Lower lobe of right lung (tissue), 2 donors: ENCODE results near the gene PPP1R14B. TPM values are rescaled to one million over a fixed set of nuclear protein-coding genes. Genes with fewer than 3 reads are reported as not detected.

Experiments used
- ATAC-seq, 2 donors: fragments of 200-7000 bp; cut with Tn5 transposase; one replicate each; pipeline ENCODE4 v1.9.1; 2020 to 2022; ENCODE audit warnings: mild to moderate bottlenecking in 2 of 2, moderate library complexity in 2 of 2
- DNase-seq: peaks from one replicate; pipeline ENCODE4 v3.0.0-alpha.2; 2020
- H3K27ac ChIP-seq: fragments of 200-600 bp; one replicate; pipeline ENCODE4 v1.8.0; 2022
- H3K27me3 ChIP-seq: fragments of 200-600 bp; one replicate; pipeline ENCODE4 v1.8.0; 2022; ENCODE audit warnings: low read depth
- H3K36me3 ChIP-seq: fragments of 200-600 bp; one replicate; pipeline ENCODE4 v1.8.0; 2022; ENCODE audit warnings: mild to moderate bottlenecking
- H3K4me1 ChIP-seq: fragments of 200-600 bp; one replicate; pipeline ENCODE4 v1.8.0; 2022
- H3K4me3 ChIP-seq: fragments of 200-600 bp; one replicate; pipeline ENCODE4 v1.8.0; 2022; ENCODE audit warnings: mild to moderate bottlenecking
- H3K9me3 ChIP-seq: fragments of 200-600 bp; one replicate; pipeline ENCODE4 v1.8.0; 2022
- intact Hi-C: fragments of 100-400 bp; cut with DNase I; formaldehyde crosslinking; loops from one replicate; pipeline ENCODE4 v1.11.0; 2022
- total RNA-seq: library from RNA; stranded (reverse); fragmentation: NEBNext Ultra II Directional; extraction: Animal tissue kit (Norgen Biotek cat#: 25700); gene quantifications from one replicate; pipeline ENCODE4 v1.2.1, GENCODE V29; 2021
- TF ChIP-seq, protein P1 (sequence below): fragments of 200-600 bp; IDR thresholded peaks from one replicate; pipeline ENCODE4 v1.8.0; 2022; ENCODE audit warnings: antibody characterized with exemption, mild to moderate bottlenecking
- donor health status: DM: no; HTN: yes; CAD: no; lungs with severe emphysema.

The PPP1R14B gene
- total RNA-seq, 1 donor from 2014 or later, result 55.4 TPM

DNA sequence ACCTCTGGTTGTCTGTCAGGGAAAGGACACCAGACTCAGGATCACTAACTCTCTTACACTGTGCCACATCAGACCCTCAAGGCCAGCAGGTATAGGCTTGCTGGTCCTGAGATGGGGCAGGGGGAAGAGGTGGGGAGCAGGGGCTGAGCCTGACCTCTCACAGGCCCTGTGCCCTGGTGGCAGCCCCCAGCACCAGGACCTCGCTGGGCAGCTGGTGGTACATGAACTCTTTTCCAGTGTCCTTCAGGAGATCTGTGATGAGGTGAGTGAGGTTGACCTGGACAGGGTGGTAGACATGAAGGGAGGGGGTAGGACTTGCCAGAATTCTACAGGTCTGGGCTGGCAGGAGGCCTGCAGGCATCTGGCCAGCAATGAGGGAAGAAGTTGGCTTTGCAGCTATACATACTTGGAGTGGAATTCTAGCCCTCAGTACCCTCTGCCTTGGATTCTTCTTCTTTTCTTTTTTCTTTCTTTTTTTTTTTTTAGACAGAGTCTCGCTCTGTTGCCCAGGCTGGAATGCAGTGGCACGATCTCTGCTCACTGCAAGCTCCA, 19.3 kb downstream of the PPP1R14B start:
- ATAC-seq (no peak), DNase-seq (no peak)
- intact Hi-C loops, result no loop called here
- no peaks in the 10 kb centered on the region for H3K9me3 ChIP-seq
- peaks cover 13% of the 10 kb centered on the region for H3K36me3 ChIP-seq
- H3K4me1 ChIP-seq, result peaks cover 53% of the 10 kb centered on the region
- peak overlapping the region; percentile 96 for H3K27ac ChIP-seq
- TF ChIP-seq, protein P1, sequence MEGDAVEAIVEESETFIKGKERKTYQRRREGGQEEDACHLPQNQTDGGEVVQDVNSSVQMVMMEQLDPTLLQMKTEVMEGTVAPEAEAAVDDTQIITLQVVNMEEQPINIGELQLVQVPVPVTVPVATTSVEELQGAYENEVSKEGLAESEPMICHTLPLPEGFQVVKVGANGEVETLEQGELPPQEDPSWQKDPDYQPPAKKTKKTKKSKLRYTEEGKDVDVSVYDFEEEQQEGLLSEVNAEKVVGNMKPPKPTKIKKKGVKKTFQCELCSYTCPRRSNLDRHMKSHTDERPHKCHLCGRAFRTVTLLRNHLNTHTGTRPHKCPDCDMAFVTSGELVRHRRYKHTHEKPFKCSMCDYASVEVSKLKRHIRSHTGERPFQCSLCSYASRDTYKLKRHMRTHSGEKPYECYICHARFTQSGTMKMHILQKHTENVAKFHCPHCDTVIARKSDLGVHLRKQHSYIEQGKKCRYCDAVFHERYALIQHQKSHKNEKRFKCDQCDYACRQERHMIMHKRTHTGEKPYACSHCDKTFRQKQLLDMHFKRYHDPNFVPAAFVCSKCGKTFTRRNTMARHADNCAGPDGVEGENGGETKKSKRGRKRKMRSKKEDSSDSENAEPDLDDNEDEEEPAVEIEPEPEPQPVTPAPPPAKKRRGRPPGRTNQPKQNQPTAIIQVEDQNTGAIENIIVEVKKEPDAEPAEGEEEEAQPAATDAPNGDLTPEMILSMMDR, result no peak
- H3K27me3 ChIP-seq, result no peaks in the 10 kb centered on the region
- H3K4me3 ChIP-seq, result peak overlapping the region; percentile 97

DNA sequence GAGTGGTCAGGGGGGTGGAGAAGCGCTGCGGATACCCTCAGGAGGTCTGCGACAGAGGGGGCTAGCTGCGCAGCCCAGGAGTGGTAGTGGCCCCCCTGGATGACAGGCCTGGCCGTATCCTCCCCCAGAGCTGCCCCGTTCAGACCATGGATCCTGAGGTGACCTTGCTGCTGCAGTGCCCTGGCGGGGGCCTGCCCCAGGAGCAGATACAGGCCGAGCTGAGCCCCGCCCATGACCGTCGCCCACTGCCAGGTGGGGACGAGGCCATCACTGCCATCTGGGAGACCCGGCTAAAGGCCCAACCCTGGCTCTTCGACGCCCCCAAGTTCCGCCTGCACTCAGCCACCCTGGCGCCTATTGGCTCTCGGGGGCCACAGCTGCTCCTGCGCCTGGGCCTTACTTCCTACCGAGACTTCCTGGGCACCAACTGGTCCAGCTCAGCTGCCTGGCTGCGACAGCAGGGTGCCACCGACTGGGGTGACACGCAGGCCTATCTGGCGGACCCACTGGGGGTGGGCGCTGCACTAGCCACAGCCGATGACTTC, 20.2 kb downstream of the PPP1R14B start:
- H3K9me3 ChIP-seq, result no peaks in the 10 kb centered on the region
- H3K4me1 ChIP-seq, result peaks cover 44% of the 10 kb centered on the region
- peak overlapping the region; percentile 97 for H3K4me3 ChIP-seq
- peak overlapping the region; percentile 96 for H3K27ac ChIP-seq
- DNase-seq (peak; percentile 80), ATAC-seq (peak; percentile 50 to 60)
- H3K27me3 ChIP-seq, result no peaks in the 10 kb centered on the region
- H3K36me3 ChIP-seq, result peaks cover 13% of the 10 kb centered on the region
- intact Hi-C loops, result no loop called here
- TF ChIP-seq, protein P1, result no peak

DNA sequence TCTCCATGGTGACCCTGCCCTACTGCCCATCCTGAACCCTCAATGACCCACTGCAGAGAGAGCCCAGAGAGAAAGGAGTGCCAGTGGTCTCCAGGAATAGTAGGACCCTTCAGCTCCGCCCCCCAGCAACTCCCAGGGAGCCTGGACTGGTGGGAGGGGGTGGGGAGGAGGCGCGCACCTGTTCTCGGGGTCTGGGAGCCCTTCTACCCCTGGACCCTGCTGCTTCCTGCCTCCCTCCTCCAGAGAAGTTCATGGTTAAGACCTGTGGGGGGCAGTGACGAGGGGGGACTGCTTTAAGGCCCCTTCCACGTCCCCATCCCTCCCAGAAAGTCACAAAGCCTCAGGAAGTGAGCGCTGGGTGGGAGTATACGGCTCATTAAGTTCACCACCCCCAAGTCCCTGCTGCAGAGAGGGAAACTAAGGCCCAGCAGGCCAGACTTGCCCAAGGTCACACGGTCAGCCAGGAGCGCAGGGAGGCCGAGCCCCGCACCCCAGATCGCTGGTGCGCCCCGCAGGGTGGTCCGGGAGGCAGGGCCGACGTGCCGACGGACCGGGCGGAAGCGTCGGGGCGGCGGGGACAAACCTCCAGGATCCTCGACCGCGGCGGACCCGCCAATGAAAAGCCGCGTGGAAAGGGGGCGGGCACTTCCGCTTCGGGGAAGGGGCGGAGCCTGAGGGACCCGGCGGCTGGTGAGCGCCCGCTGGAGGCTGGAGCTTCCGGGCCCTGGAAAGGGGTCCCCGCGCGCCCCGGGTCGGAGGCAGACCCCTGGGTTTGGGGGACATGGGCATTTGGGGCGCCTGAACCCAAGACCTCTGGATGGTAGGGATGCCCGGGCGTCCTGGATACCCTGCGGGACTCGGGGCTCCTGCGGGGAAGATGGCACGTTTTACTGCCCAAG, 20.9 kb downstream of the PPP1R14B start, which contains the start of the genes NUDT22 and TRPT1:
Gene NUDT22 (plus strand): TSS at position 667 of the 899 bp plus-strand sequence. CDS start 379 bp downstream, outside the sequence.
Gene TRPT1 (minus strand): TSS at position 579 of the 899 bp plus-strand sequence. CDS start 326 bp downstream, at position 253.
- Histone ChIP-seq H3K9me3 (no peaks in the 10 kb centered on the region), H3K36me3 (peaks cover 18% of the 10 kb centered on the region), H3K4me1 (peaks cover 37% of the 10 kb centered on the region), H3K27me3 (no peaks in the 10 kb centered on the region), H3K4me3 (peak within 1 kb of the TSS; percentile 97), H3K27ac (peak within 1 kb of the TSS; percentile 96)
- TF ChIP-seq, protein P1, result no peak
- ATAC-seq, result peak; percentile 90 to 92
- intact Hi-C loops, result no loop called here
- peak; percentile 92 for DNase-seq

DNA sequence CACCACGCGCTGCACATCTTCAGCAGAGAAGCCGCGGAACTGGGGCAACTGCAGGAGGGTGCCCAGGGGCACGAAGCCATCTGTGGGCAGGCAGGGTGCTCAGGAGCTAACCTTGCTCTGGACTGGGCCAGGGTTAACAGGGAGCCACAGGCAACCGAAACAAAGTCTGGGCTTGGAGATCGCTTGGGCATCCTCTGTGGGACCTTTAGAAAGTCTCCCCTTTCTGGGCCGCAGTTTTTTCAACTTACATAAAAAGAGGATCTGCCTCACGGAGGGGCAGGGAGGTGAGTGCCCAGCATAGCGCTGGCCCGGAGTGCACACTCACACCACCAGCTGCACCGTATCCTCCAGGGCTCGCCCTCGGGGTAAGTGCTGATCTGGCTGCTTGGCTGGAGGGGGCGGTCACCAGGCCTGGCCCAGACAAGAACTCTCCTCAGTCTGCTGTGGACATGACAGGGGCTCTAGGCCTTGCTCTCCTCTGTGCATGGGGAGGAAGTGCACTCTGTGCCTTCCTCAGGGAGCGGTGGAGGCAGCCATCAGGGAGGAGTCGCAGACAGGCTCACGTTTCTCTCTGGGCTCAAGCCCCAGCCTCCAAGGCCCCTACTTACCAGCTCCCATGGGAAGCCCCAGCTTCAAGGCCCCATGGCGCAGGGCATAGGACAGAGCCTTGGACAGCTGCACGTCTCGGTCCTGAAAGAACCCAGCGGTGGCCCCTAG, 21.7 kb downstream of the PPP1R14B start:
- intact Hi-C loops, result no loop called here
- Histone ChIP-seq H3K4me1 (peaks cover 36% of the 10 kb centered on the region), H3K9me3 (no peaks in the 10 kb centered on the region), H3K4me3 (peak overlapping the region; percentile 97), H3K27ac (peak overlapping the region; percentile 96), H3K27me3 (no peaks in the 10 kb centered on the region), H3K36me3 (peaks cover 27% of the 10 kb centered on the region)
- ATAC-seq (peak in 1 of 2 donors; percentile 0), DNase-seq (no peak)
- TF ChIP-seq, protein P1, result no peak
